IMR-90 (cell line): ENCODE data around the gene APIP. TPM values are rescaled to one million over a fixed set of nuclear protein-coding genes. Genes with fewer than 3 reads are reported as not detected.

Source experiments
- ATAC-seq: fragments of 200-7000 bp; cut with Tn5 transposase; 2 replicates; pipeline ENCODE4 v1.9.1; 2020; ENCODE audit warnings: low read depth, mild to moderate bottlenecking, moderate library complexity
- BruUV-seq: library from RNA; stranded (reverse); fragments of 400-500 nt; replicated peaks from 2 replicates; lab custom pipeline; 2021; lab: Mats Ljungman, UMichigan
- CTCF ChIA-PET: fragments of 300-600 bp; formaldehyde crosslinking; extraction: SDS; loops from one replicate; lab custom pipeline; 2021; ENCODE audit warnings: antibody characterized with exemption; lab: Yijun Ruan, JAX
- POLR2A ChIA-PET: fragments of 300-600 bp; sonication (Branson Sonifier 250); formaldehyde crosslinking; loops from one replicate; lab custom pipeline; 2022; ENCODE audit warnings: antibody characterized with exemption; ENCODE audit not compliant: unreplicated experiment; lab: Charles Lee
- DNase-seq: peaks from one replicate; pipeline ENCODE4 v3.0.0; 2013
- H2AFZ ChIP-seq: replicated peaks from 2 replicates; pipeline ENCODE3; 2013; ENCODE audit warnings: low read length, mild to moderate bottlenecking; ENCODE audit not compliant: poor library complexity
- H2AK5ac ChIP-seq: 2 replicates; pipeline ENCODE4 v1.6.1; 2013; ENCODE audit warnings: low read depth, low read length, inconsistent platforms
- H2AK9ac ChIP-seq: replicated peaks from 2 replicates; pipeline ENCODE3; 2013; ENCODE audit warnings: mild to moderate bottlenecking, low read depth, low read length, moderate library complexity; ENCODE audit not compliant: poor library complexity
- H2BK120ac ChIP-seq: 2 replicates; pipeline ENCODE4 v1.6.1; 2013; ENCODE audit warnings: low read depth, low read length, inconsistent platforms
- H2BK15ac ChIP-seq: 3 replicates; pipeline ENCODE4 v1.6.1; 2013; ENCODE audit warnings: low read depth, low read length, inconsistent platforms
- H2BK20ac ChIP-seq: 2 replicates; pipeline ENCODE4 v1.6.1; 2013; ENCODE audit warnings: low read depth, mild to moderate bottlenecking, inconsistent platforms, low read length, moderate library complexity
- H2BK5ac ChIP-seq: 2 replicates; pipeline ENCODE4 v1.6.1; 2013; ENCODE audit warnings: mild to moderate bottlenecking, low read depth, low read length, inconsistent platforms; ENCODE audit not compliant: poor library complexity, severe bottlenecking
- H3K14ac ChIP-seq: replicated peaks from 2 replicates; pipeline ENCODE4 v1.6.1; 2013; ENCODE audit warnings: low read depth, low read length, inconsistent platforms
- H3K18ac ChIP-seq: 2 replicates; pipeline ENCODE4 v1.6.1; 2013; ENCODE audit warnings: low read depth, low read length, control low read depth
- H3K23ac ChIP-seq: 2 replicates; pipeline ENCODE4 v1.6.1; 2013; ENCODE audit warnings: low read depth, low read length, inconsistent platforms
- H3K27ac ChIP-seq: 2 replicates; pipeline ENCODE4 v1.5.1; 2013; ENCODE audit warnings: mild to moderate bottlenecking, control low read depth, low read length; ENCODE audit not compliant: insufficient read depth
- H3K27me3 ChIP-seq: 2 replicates; pipeline ENCODE4 v1.6.1; 2013; ENCODE audit warnings: low read length; ENCODE audit not compliant: control insufficient read depth, insufficient read depth
- H3K36me3 ChIP-seq: 2 replicates; pipeline ENCODE4 v1.6.1; 2013; ENCODE audit warnings: low read length, mixed read lengths; ENCODE audit not compliant: control insufficient read depth, insufficient read depth
- H3K4ac ChIP-seq: 2 replicates; pipeline ENCODE4 v1.6.1; 2013; ENCODE audit warnings: low read depth, low read length, inconsistent platforms
- H3K4me1 ChIP-seq: 2 replicates; pipeline ENCODE4 v1.6.1; 2013; ENCODE audit warnings: low read length, mixed read lengths; ENCODE audit not compliant: control insufficient read depth, insufficient read depth
- H3K4me2 ChIP-seq: 2 replicates; pipeline ENCODE4 v1.6.1; 2013; ENCODE audit warnings: low read depth, mild to moderate bottlenecking, control low read depth, low read length, moderate library complexity
- H3K4me3 ChIP-seq: 2 replicates; pipeline ENCODE4 v1.5.1; 2013; ENCODE audit warnings: low read depth, mild to moderate bottlenecking, control low read depth, low read length, moderate library complexity; ENCODE audit not compliant: insufficient read depth
- H3K56ac ChIP-seq: 2 replicates; pipeline ENCODE4 v1.6.1; 2013; ENCODE audit warnings: low read length, inconsistent platforms; ENCODE audit not compliant: insufficient read depth; ENCODE audit errors: extremely low read depth
- H3K79me1 ChIP-seq, 2 experiments: 2 replicates each; pipeline ENCODE4 v1.6.1; 2013; ENCODE audit warnings: low read length in 2 of 2, inconsistent platforms in 1 of 2, low read depth in 1 of 2
- H3K9ac ChIP-seq: 2 replicates; pipeline ENCODE4 v1.6.1; 2013; ENCODE audit warnings: low read depth, low read length, control low read depth
- H3K9me1 ChIP-seq: 2 replicates; pipeline ENCODE4 v1.6.1; 2013; ENCODE audit warnings: low read length, inconsistent platforms; ENCODE audit not compliant: insufficient read depth
- H3K9me3 ChIP-seq: 2 replicates; pipeline ENCODE4 v1.6.1; 2013; ENCODE audit warnings: low read length; ENCODE audit not compliant: control insufficient read depth, insufficient read depth
- H4K20me1 ChIP-seq: 2 replicates; pipeline ENCODE4 v1.6.1; 2013; ENCODE audit warnings: low read length, inconsistent platforms; ENCODE audit not compliant: insufficient read depth
- H4K5ac ChIP-seq: 2 replicates; pipeline ENCODE4 v1.6.1; 2013; ENCODE audit warnings: mild to moderate bottlenecking, low read depth, low read length, control low read depth
- H4K8ac ChIP-seq, 2 experiments: 2 replicates each; pipeline ENCODE4 v1.6.1; 2013; ENCODE audit warnings: low read depth in 2 of 2, low read length in 2 of 2, control low read depth in 1 of 2, inconsistent platforms in 1 of 2
- H4K91ac ChIP-seq: 2 replicates; pipeline ENCODE4 v1.6.1; 2013; ENCODE audit warnings: low read depth, low read length, inconsistent platforms; ENCODE audit not compliant: insufficient read depth
- BHLHE40 ChIP-seq: fragments of 150-350 bp; IDR thresholded peaks from 2 replicates; pipeline ENCODE4 v1.6.1; 2016; ENCODE audit warnings: mild to moderate bottlenecking, low read depth, low read length
- CEBPB ChIP-seq: IDR thresholded peaks from 2 replicates; pipeline ENCODE4 v1.6.1; 2012; ENCODE audit warnings: low read depth, low read length, improper control_type of control experiment
- CHD1 ChIP-seq: IDR thresholded peaks from 2 replicates; pipeline ENCODE4 v1.6.1; 2012; ENCODE audit warnings: low read depth, low read length, improper control_type of control experiment
- FOS ChIP-seq: fragments of 150-350 bp; IDR thresholded peaks from 2 replicates; pipeline ENCODE4 v1.6.1; 2016; ENCODE audit warnings: low read depth, low read length
- MAFK ChIP-seq: IDR thresholded peaks from 2 replicates; pipeline ENCODE4 v1.6.1; 2012; ENCODE audit warnings: low read depth, low read length, improper control_type of control experiment
- MAZ ChIP-seq: IDR thresholded peaks from 2 replicates; pipeline ENCODE4 v1.6.1; 2012; ENCODE audit warnings: low read depth, mild to moderate bottlenecking, low read length, improper control_type of control experiment, moderate library complexity, borderline replicate concordance
- MXI1 ChIP-seq: IDR thresholded peaks from 2 replicates; pipeline ENCODE4 v1.6.1; 2012; ENCODE audit warnings: low read depth, mild to moderate bottlenecking, low read length, moderate library complexity, borderline replicate concordance
- NFE2L2 ChIP-seq: fragments of 150-350 bp; IDR thresholded peaks from 2 replicates; pipeline ENCODE4 v1.6.1; 2016; ENCODE audit warnings: low read depth, mild to moderate bottlenecking, low read length
- POLR2A ChIP-seq: IDR thresholded peaks from 2 replicates; pipeline ENCODE4 v1.6.1; 2012; ENCODE audit warnings: mild to moderate bottlenecking, low read depth, low read length
- RAD21 ChIP-seq: IDR thresholded peaks from 2 replicates; pipeline ENCODE4 v1.6.1; 2012; ENCODE audit warnings: low read length, improper control_type of control experiment
- RCOR1 ChIP-seq: IDR thresholded peaks from 2 replicates; pipeline ENCODE4 v1.6.1; 2012; ENCODE audit warnings: mild to moderate bottlenecking, low read length, improper control_type of control experiment; ENCODE audit not compliant: insufficient replicate concordance
- RFX5 ChIP-seq: IDR thresholded peaks from 2 replicates; pipeline ENCODE4 v1.8.0; 2012; ENCODE audit warnings: low read depth, mild to moderate bottlenecking, low read length, moderate library complexity
- SMC3 ChIP-seq: fragments of 150-350 bp; IDR thresholded peaks from 2 replicates; pipeline ENCODE4 v1.6.1; 2016; ENCODE audit warnings: low read depth, mild to moderate bottlenecking, antibody characterized with exemption, low read length, moderate library complexity
- WGBS, 2 experiments: methylation state at CpG; one replicate each; pipeline versions ENCODE4 v1.1.5 to v1.1.7; 2013; ENCODE audit warnings: missing lambda C conversion rate in 2 of 2; ENCODE audit not compliant: insufficient read length in 1 of 2; ENCODE audit errors: extremely low coverage in 2 of 2; 5-methylcytosine and 5-hydroxymethylcytosine counted together
- dilution Hi-C: fragments of 300-500 bp; cut with HindIII; formaldehyde crosslinking; loops from one replicate; pipeline ENCODE4 v1.14.3; 2018; ENCODE audit warnings: low sequenced_read_pairs; ENCODE audit not compliant: unreplicated experiment
- in situ Hi-C: fragments of 300-500 bp; cut with MboI; formaldehyde crosslinking; loops from 3 replicates; pipeline ENCODE4 v1.14.3; 2019; ENCODE audit warnings: low sequenced_read_pairs, inconsistent platforms, mixed read lengths
- intact Hi-C: fragments of 100-400 bp; cut with micrococcal nuclease; formaldehyde crosslinking; loops from 2 replicates; pipeline ENCODE4 v1.10.0; 2022
- polyA plus RNA-seq, 3 experiments: library from polyadenylated mRNA; depleted of rRNA; stranded (reverse); fragments of >200 nt; gene quantifications; 2 replicates each; pipeline ENCODE4 v1.2.3, GENCODE V29; 2012; ENCODE audit warnings: low replicate concordance in 1 of 3
- total RNA-seq: library from RNA; depleted of rRNA; stranded (reverse); fragments of >200 nt; gene quantifications from 2 replicates; pipeline ENCODE4 v1.2.3, GENCODE V29; 2012
- TF ChIP-seq, protein P1 (sequence below): conservative IDR thresholded peaks from 2 replicates; pipeline ENCODE4 v1.5.1; 2012; ENCODE audit warnings: mild to moderate bottlenecking, low read depth, low read length, improper control_type of control experiment
- TF ChIP-seq, protein P2 (sequence below): fragments of 150-350 bp; IDR thresholded peaks from 2 replicates; pipeline ENCODE4 v1.6.1; 2017; ENCODE audit warnings: mild to moderate bottlenecking, antibody characterized with exemption, low read length, low read depth
- TF ChIP-seq, protein P3 (sequence below): fragments of 150-350 bp; IDR thresholded peaks from 2 replicates; pipeline ENCODE4 v1.6.1; 2016; ENCODE audit warnings: low read depth, mild to moderate bottlenecking, low read length, moderate library complexity, borderline replicate concordance

The APIP gene
- total and polyA plus RNA-seq, 2 of the 4 experiments (the other 2 are of a cell fraction), result 9.9 to 16.6 TPM

DNA sequence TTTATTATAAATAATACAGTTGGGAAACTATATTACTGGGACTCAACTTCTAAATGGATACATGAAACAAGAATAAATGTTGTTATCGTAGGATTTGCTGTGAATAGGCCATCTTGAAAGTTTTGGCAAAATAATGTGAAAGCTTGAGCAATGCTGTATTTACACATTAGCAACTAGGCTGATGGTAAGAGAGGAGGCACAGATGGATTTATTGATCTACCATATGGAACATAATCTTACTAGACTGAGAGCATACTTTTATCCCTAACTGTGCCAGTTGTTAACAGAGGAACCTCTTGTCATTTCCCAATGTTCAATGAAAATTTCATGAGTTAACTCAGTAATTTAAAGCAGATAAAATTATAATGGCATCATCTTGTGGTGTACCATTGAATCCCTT lies 22.8 kb downstream of the APIP start:
- no peak for DNase-seq
- TF ChIP-seq RFX5 (no peak), MAZ (no peak), RAD21 (no peak), FOS (no peak), BHLHE40 (no peak), RCOR1 (no peak), NFE2L2 (no peak), MXI1 (no peak), CHD1 (no peak), POLR2A (no peak), SMC3 (no peak), MAFK (no peak), CEBPB (no peak)
- TF ChIP-seq, protein P1, sequence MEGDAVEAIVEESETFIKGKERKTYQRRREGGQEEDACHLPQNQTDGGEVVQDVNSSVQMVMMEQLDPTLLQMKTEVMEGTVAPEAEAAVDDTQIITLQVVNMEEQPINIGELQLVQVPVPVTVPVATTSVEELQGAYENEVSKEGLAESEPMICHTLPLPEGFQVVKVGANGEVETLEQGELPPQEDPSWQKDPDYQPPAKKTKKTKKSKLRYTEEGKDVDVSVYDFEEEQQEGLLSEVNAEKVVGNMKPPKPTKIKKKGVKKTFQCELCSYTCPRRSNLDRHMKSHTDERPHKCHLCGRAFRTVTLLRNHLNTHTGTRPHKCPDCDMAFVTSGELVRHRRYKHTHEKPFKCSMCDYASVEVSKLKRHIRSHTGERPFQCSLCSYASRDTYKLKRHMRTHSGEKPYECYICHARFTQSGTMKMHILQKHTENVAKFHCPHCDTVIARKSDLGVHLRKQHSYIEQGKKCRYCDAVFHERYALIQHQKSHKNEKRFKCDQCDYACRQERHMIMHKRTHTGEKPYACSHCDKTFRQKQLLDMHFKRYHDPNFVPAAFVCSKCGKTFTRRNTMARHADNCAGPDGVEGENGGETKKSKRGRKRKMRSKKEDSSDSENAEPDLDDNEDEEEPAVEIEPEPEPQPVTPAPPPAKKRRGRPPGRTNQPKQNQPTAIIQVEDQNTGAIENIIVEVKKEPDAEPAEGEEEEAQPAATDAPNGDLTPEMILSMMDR, result no peak
- TF ChIP-seq, protein P2, sequence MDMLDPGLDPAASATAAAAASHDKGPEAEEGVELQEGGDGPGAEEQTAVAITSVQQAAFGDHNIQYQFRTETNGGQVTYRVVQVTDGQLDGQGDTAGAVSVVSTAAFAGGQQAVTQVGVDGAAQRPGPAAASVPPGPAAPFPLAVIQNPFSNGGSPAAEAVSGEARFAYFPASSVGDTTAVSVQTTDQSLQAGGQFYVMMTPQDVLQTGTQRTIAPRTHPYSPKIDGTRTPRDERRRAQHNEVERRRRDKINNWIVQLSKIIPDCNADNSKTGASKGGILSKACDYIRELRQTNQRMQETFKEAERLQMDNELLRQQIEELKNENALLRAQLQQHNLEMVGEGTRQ, result no peak
- TF ChIP-seq, protein P3, sequence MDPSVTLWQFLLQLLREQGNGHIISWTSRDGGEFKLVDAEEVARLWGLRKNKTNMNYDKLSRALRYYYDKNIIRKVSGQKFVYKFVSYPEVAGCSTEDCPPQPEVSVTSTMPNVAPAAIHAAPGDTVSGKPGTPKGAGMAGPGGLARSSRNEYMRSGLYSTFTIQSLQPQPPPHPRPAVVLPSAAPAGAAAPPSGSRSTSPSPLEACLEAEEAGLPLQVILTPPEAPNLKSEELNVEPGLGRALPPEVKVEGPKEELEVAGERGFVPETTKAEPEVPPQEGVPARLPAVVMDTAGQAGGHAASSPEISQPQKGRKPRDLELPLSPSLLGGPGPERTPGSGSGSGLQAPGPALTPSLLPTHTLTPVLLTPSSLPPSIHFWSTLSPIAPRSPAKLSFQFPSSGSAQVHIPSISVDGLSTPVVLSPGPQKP, result no peak
- Histone ChIP-seq H4K91ac (no peak overlapping the region), H4K5ac (no peak overlapping the region; the same call in 1 of the 2 replicates), H3K14ac (no peak overlapping the region), H2AK5ac (no peak overlapping the region), H3K4ac (no peak overlapping the region), H3K18ac (no peak overlapping the region), H2BK120ac (no peak overlapping the region), H3K79me1 (peaks cover 6 to 9% of the 10 kb centered on the region in 2 experiments; a peak in 3 of 4 replicates), H2AFZ (no peak overlapping the region), H2BK15ac (no peak overlapping the region), H3K4me1 (no peaks in the 10 kb centered on the region), H3K23ac (no peak overlapping the region), H3K4me3 (no peak overlapping the region), H4K20me1 (no peaks in the 10 kb centered on the region), H3K36me3 (no peaks in the 10 kb centered on the region; the same call in 1 of the 2 replicates), H3K4me2 (no peak overlapping the region), H2AK9ac (no peak overlapping the region), H2BK5ac (no peak overlapping the region), H4K8ac (no peak overlapping the region), H3K27ac (no peak overlapping the region), H3K9me1 (no peaks in the 10 kb centered on the region), H2BK20ac (no peak overlapping the region), H3K9me3 (no peaks in the 10 kb centered on the region), H3K9ac (no peak overlapping the region), H3K56ac (no peak overlapping the region), H3K27me3 (no peaks in the 10 kb centered on the region)
- dilution Hi-C loops, result no loop called here
- in situ Hi-C loops, result loop anchor here (5.0 kb wide), 1 partner anchor 306 kb away; no protein-coding TSS in a partner anchor
- no CpG with 5 or more reads among the region's 1 CpG for WGBS, 2 experiments
- no TSS peak for BruUV-seq
- intact Hi-C loops, result no loop called here
- POLR2A ChIA-PET, result no interaction called here
- CTCF ChIA-PET, result no interaction called here
- ATAC-seq, result no peak
